Neural crest cell (in vitro differentiated cells): Measurements from ENCODE around the gene NXPH4. TPM values are rescaled to one million over a fixed set of nuclear protein-coding genes. Genes with fewer than 3 reads are reported as not detected.

Experiments
- DNase-seq: peaks from one replicate; pipeline ENCODE4 v3.0.0; 2021; ENCODE audit warnings: low read depth, mixed read lengths, low spot score
- H3K27ac Mint-ChIP-seq: one replicate; pipeline ENCODE4 v1.8.0; 2021; ENCODE audit warnings: mild to moderate bottlenecking, mixed read lengths; ENCODE audit not compliant: unreplicated experiment
- H3K27me3 Mint-ChIP-seq: 2 replicates; pipeline ENCODE4 v1.8.0; 2021; ENCODE audit warnings: low read depth, mild to moderate bottlenecking, mixed read lengths
- H3K36me3 Mint-ChIP-seq: 2 replicates; pipeline ENCODE4 v1.8.0; 2021; ENCODE audit warnings: low read depth, mild to moderate bottlenecking, mixed read lengths
- H3K4me1 Mint-ChIP-seq: 2 replicates; pipeline ENCODE4 v1.8.0; 2021; ENCODE audit warnings: mixed read lengths
- H3K4me3 Mint-ChIP-seq: one replicate; pipeline ENCODE4 v1.8.0; 2021; ENCODE audit warnings: mild to moderate bottlenecking, mixed read lengths
- H3K9me3 Mint-ChIP-seq: 2 replicates; pipeline ENCODE4 v1.8.0; 2021; ENCODE audit warnings: mixed read lengths
- CTCF ChIP-seq: fragments of 200-600 bp; sonication (generic); conservative IDR thresholded peaks from 2 replicates; pipeline ENCODE4 v1.5.0; 2021; ENCODE audit warnings: antibody characterized with exemption, mild to moderate bottlenecking
- total RNA-seq: library from RNA; stranded (reverse); gene quantifications from 2 replicates; pipeline ENCODE4 v1.2.1, GENCODE V29; 2021

Gene NXPH4
- total RNA-seq, 1 donor from 2014 or later, result 0.91 TPM

GRCh38 chr12:57207731-57208630 lies 8.6 kb upstream of the NXPH4 start:
- no peak overlapping the region for H3K4me3 Mint-ChIP-seq
- no peaks in the 10 kb centered on the region for H3K36me3 Mint-ChIP-seq
- no peaks in the 10 kb centered on the region for H3K9me3 Mint-ChIP-seq
- DNase-seq, result no peak
- no peak for TF ChIP-seq CTCF
- no peaks in the 10 kb centered on the region for H3K4me1 Mint-ChIP-seq
- H3K27me3 Mint-ChIP-seq, result peaks cover 3% of the 10 kb centered on the region
- no peak overlapping the region for H3K27ac Mint-ChIP-seq

GRCh38 chr12:57208631-57209282 lies 7.8 kb upstream of the NXPH4 start:
- Mint-ChIP-seq H3K4me1 (peaks cover 6% of the 10 kb centered on the region), H3K9me3 (no peaks in the 10 kb centered on the region), H3K27ac (no peak overlapping the region), H3K27me3 (peaks cover 8% of the 10 kb centered on the region), H3K4me3 (no peak overlapping the region), H3K36me3 (no peaks in the 10 kb centered on the region)
- TF ChIP-seq CTCF, result no peak
- no peak for DNase-seq

- no peak overlapping the region for H3K27ac Mint-ChIP-seq
- no peaks in the 10 kb centered on the region for H3K36me3 Mint-ChIP-seq
- no peak for TF ChIP-seq CTCF
- peaks cover 20% of the 10 kb centered on the region for H3K27me3 Mint-ChIP-seq
- peaks cover 12% of the 10 kb centered on the region for H3K4me1 Mint-ChIP-seq
- no peak overlapping the region for H3K4me3 Mint-ChIP-seq
- DNase-seq, result no peak
- H3K9me3 Mint-ChIP-seq, result no peaks in the 10 kb centered on the region
Observed at GRCh38 chr12:57209916-57210315, 6.7 kb upstream of the NXPH4 start.

- TF ChIP-seq CTCF, result no peak
- no peaks in the 10 kb centered on the region for H3K36me3 Mint-ChIP-seq
- H3K9me3 Mint-ChIP-seq, result no peaks in the 10 kb centered on the region
- H3K27me3 Mint-ChIP-seq, result peaks cover 25% of the 10 kb centered on the region
- no peak for DNase-seq
- H3K4me1 Mint-ChIP-seq, result peaks cover 16% of the 10 kb centered on the region
- H3K27ac Mint-ChIP-seq, result no peak overlapping the region
- H3K4me3 Mint-ChIP-seq, result no peak overlapping the region
Observed at GRCh38 chr12:57210461-57210860, 6.1 kb upstream of the NXPH4 start.

- no peaks in the 10 kb centered on the region for H3K9me3 Mint-ChIP-seq
- peaks cover 21% of the 10 kb centered on the region for H3K4me1 Mint-ChIP-seq
- H3K27me3 Mint-ChIP-seq, result peaks cover 32% of the 10 kb centered on the region
- DNase-seq, result no peak
- TF ChIP-seq CTCF, result no peak
- no peaks in the 10 kb centered on the region for H3K36me3 Mint-ChIP-seq
- H3K4me3 Mint-ChIP-seq, result no peak overlapping the region
- H3K27ac Mint-ChIP-seq, result no peak overlapping the region
Observed at GRCh38 chr12:57210926-57211692, 5.5 kb upstream of the NXPH4 start.
